HepG2 (cell line): ENCODE data around the gene C1QTNF5. TPM values are rescaled to one million over a fixed set of nuclear protein-coding genes. Genes with fewer than 3 reads are reported as not detected.

Experiments
- ATAC-seq: fragments of 200-7000 bp; cut with Tn5 transposase; 3 replicates; pipeline ENCODE4 v1.9.1; 2020; ENCODE audit warnings: mild to moderate bottlenecking, moderate library complexity
- BruUV-seq: library from RNA; stranded (reverse); fragments of 400-500 nt; replicated peaks from 2 replicates; lab custom pipeline; 2021; lab: Mats Ljungman, UMichigan
- CTCF ChIA-PET: fragments of 300-600 bp; formaldehyde crosslinking; extraction: SDS; loops from one replicate; lab custom pipeline; 2021; ENCODE audit warnings: low total read pairs, inconsistent platforms, low intra/inter-chr PET ratio; lab: Yijun Ruan, JAX
- POLR2A ChIA-PET: fragments of 350-600 bp; sonication (Branson Sonifier 250); formaldehyde crosslinking; loops from one replicate; lab custom pipeline; 2020; ENCODE audit warnings: antibody characterized with exemption, inconsistent platforms; lab: Yijun Ruan, JAX
- DNase-seq: peaks from one replicate; pipeline ENCODE4 v3.0.0-alpha.2; 2015; ENCODE audit warnings: low spot score
- FAIRE-seq: peaks from 3 replicates; lab custom pipeline; 2011; peaks lifted over from hg19 to GRCh38; lab: Jason Lieb, UNC
- H2AFZ ChIP-seq: one replicate; pipeline ENCODE4 v1.6.1; 2011; ENCODE audit warnings: low read length, inconsistent platforms
- H3K27ac ChIP-seq: fragments of 300-600 bp; 3 replicates; pipeline ENCODE4 v1.8.0; 2011; ENCODE audit warnings: mixed run types, mild to moderate bottlenecking, mixed read lengths, low read length, inconsistent platforms; ENCODE audit not compliant: insufficient read depth; ENCODE audit errors: extremely low read length
- H3K27me3 ChIP-seq, 2 experiments: fragments of 200-600 bp in 1 of 2; 2 replicates in 1 of 2; 3 replicates in 1 of 2; pipeline versions ENCODE4 v1.6.0 to v1.8.0; 2011; ENCODE audit warnings: low read length in 2 of 2, mild to moderate bottlenecking in 2 of 2, moderate library complexity in 2 of 2, inconsistent platforms in 1 of 2; ENCODE audit not compliant: insufficient read depth in 2 of 2, control insufficient read depth in 1 of 2
- H3K36me3 ChIP-seq, 2 experiments: fragments of 200-600 bp in 1 of 2; replicated peaks in 1 of 2; 2 replicates in 1 of 2; 3 replicates in 1 of 2; pipeline versions ENCODE4 v1.5.1 to v1.8.0; 2011; ENCODE audit warnings: low read length in 2 of 2, inconsistent platforms in 1 of 2; ENCODE audit not compliant: insufficient read depth in 2 of 2, control insufficient read depth in 1 of 2
- H3K4me1 ChIP-seq: 2 replicates; pipeline ENCODE4 v1.5.1; 2012; ENCODE audit warnings: low read length, inconsistent platforms; ENCODE audit not compliant: insufficient read depth
- H3K4me2 ChIP-seq: 2 replicates; pipeline ENCODE4 v1.6.0; 2011; ENCODE audit warnings: low read depth, low read length, inconsistent platforms
- H3K4me3 ChIP-seq, 3 experiments: fragments of 200-600 bp in 1 of 3; sonication (generic), shearing (Covaris generic) in 1 of 3; replicated peaks in 1 of 3; 2 replicates each; pipeline ENCODE4 v1.5.1; 2011 to 2016; ENCODE audit warnings: low read length in 3 of 3, inconsistent platforms in 2 of 3, low read depth in 2 of 3, mild to moderate bottlenecking in 2 of 3, control low read depth in 1 of 3, mixed read lengths in 1 of 3; ENCODE audit not compliant: insufficient read depth in 1 of 3
- H3K79me2 ChIP-seq: one replicate; pipeline ENCODE4 v1.6.1; 2011; ENCODE audit warnings: low read length, inconsistent platforms; ENCODE audit not compliant: insufficient read depth
- H3K9ac ChIP-seq: 2 replicates; pipeline ENCODE4 v1.6.0; 2011; ENCODE audit warnings: mild to moderate bottlenecking, low read depth, low read length, inconsistent platforms; ENCODE audit not compliant: insufficient read depth
- H3K9me3 ChIP-seq: 2 replicates; pipeline ENCODE4 v1.5.1; 2012; ENCODE audit warnings: mild to moderate bottlenecking, low read length
- H4K20me1 ChIP-seq: 2 replicates; pipeline ENCODE4 v1.6.0; 2011; ENCODE audit warnings: inconsistent platforms, mild to moderate bottlenecking, low read length, moderate library complexity; ENCODE audit not compliant: insufficient read depth
- MAFF ChIP-seq: IDR thresholded peaks from 2 replicates; pipeline ENCODE4 v1.6.1; 2011; ENCODE audit warnings: low read depth, low read length, improper control_type of control experiment
- MTA1 ChIP-seq: sonication (generic); formaldehyde crosslinking; IDR thresholded peaks from 2 replicates; pipeline ENCODE4 v1.4.0; 2020; ENCODE audit warnings: missing genetic modification reagents, mild to moderate bottlenecking, borderline replicate concordance
- NCOA2 ChIP-seq: sonication (generic); formaldehyde crosslinking; IDR thresholded peaks from 2 replicates; pipeline ENCODE4 v1.8.0; 2022; ENCODE audit warnings: inconsistent platforms
- PHB2 ChIP-seq: fragments of 450-650 bp; IDR thresholded peaks from 2 replicates; pipeline ENCODE4 v1.6.1; 2018; ENCODE audit not compliant: partially characterized antibody
- ZBTB1 ChIP-seq: sonication (generic); formaldehyde crosslinking; IDR thresholded peaks from 2 replicates; pipeline ENCODE4 v1.4.0; 2020; ENCODE audit warnings: missing genetic modification reagents, borderline replicate concordance
- ZNF12 ChIP-seq: sonication (generic); formaldehyde crosslinking; IDR thresholded peaks from 2 replicates; pipeline ENCODE4 v1.5.0; 2020; ENCODE audit warnings: missing genetic modification reagents
- ZNF17 ChIP-seq: sonication (generic); formaldehyde crosslinking; IDR thresholded peaks from 2 replicates; pipeline ENCODE4 v1.5.0; 2020; ENCODE audit warnings: mild to moderate bottlenecking, missing genetic modification reagents
- ZNF180 ChIP-seq: sonication (generic); formaldehyde crosslinking; IDR thresholded peaks from 2 replicates; pipeline ENCODE4 v1.4.0; 2020; ENCODE audit warnings: low read depth, missing genetic modification reagents, borderline replicate concordance
- ZNF333 ChIP-seq: sonication (generic); formaldehyde crosslinking; IDR thresholded peaks from 2 replicates; pipeline ENCODE4 v1.4.0; 2020; ENCODE audit warnings: mild to moderate bottlenecking, missing genetic modification reagents, borderline replicate concordance
- ZNF75D ChIP-seq: sonication (generic); formaldehyde crosslinking; IDR thresholded peaks from 2 replicates; pipeline ENCODE4 v1.8.1; 2023; ENCODE audit warnings: missing genetic modification reagents, mild to moderate bottlenecking, borderline replicate concordance
- WGBS: methylation state at CpG from one replicate; pipeline ENCODE4 v1.1.6; 2017; ENCODE audit warnings: low lambda C conversion rate; 5-methylcytosine and 5-hydroxymethylcytosine counted together
- in situ Hi-C: cut with HindIII; loops from 2 replicates; pipeline ENCODE4 v1.10.0; 2017; ENCODE audit warnings: low pct_unique_long_range_greater_than_20kb; ENCODE audit not compliant: extremely low pct_ligation_motif_present
- intact Hi-C: fragments of 100-400 bp; cut with micrococcal nuclease; formaldehyde crosslinking; loops from one replicate; pipeline ENCODE4 v1.10.0; 2022; ENCODE audit not compliant: unreplicated experiment
- polyA plus RNA-seq, 8 experiments: library from polyadenylated mRNA; depleted of rRNA in 3 of 8; stranded (reverse) in 7 of 8; unstranded in 1 of 8; fragments of >200 nt; fragmentation: Illumina TruSeq in 4 of 8; extraction: Trizol in 4 of 8; gene quantifications; 2 replicates each; pipeline versions ENCODE4 v1.2.1 to v1.2.3, GENCODE V29; 2011 to 2016; ENCODE audit warnings: low read depth in 4 of 8, missing spikeins in 1 of 8, mixed read lengths in 1 of 8; ENCODE audit not compliant: insufficient read depth in 1 of 8
- total RNA-seq, 5 experiments: library from RNA; depleted of rRNA; stranded (reverse); fragments of >200 nt; fragmentation: Illumina TruSeq; extraction: Trizol; gene quantifications; 2 replicates each; pipeline ENCODE4 v1.2.3, GENCODE V29; 2016; ENCODE audit warnings: low read depth in 1 of 5
- TF ChIP-seq, protein P1 (sequence below): sonication (generic); formaldehyde crosslinking; IDR thresholded peaks from 2 replicates; pipeline ENCODE4 v1.4.0; 2020; ENCODE audit warnings: missing genetic modification reagents, borderline replicate concordance
- TF ChIP-seq, protein P2 (sequence below): sonication (generic); formaldehyde crosslinking; IDR thresholded peaks from 2 replicates; pipeline ENCODE4 v1.4.0; 2020; ENCODE audit warnings: mild to moderate bottlenecking, low read depth, missing genetic modification reagents
- TF ChIP-seq, protein P3 (sequence below): conservative IDR thresholded peaks from 2 replicates; pipeline ENCODE4 v1.6.1; 2018; ENCODE audit warnings: missing genetic modification reagents
- TF ChIP-seq, protein P4 (sequence below): sonication (generic); formaldehyde crosslinking; IDR thresholded peaks from 2 replicates; pipeline ENCODE4 v1.4.0; 2020; ENCODE audit warnings: mild to moderate bottlenecking, low read depth, missing genetic modification reagents

C1QTNF5 gene
- total and polyA plus RNA-seq, 2 of the 13 experiments (the other 11 are each of a cell fraction or from before 2014, with no cell fraction given) = 0.86 to 1.2 TPM

DNA sequence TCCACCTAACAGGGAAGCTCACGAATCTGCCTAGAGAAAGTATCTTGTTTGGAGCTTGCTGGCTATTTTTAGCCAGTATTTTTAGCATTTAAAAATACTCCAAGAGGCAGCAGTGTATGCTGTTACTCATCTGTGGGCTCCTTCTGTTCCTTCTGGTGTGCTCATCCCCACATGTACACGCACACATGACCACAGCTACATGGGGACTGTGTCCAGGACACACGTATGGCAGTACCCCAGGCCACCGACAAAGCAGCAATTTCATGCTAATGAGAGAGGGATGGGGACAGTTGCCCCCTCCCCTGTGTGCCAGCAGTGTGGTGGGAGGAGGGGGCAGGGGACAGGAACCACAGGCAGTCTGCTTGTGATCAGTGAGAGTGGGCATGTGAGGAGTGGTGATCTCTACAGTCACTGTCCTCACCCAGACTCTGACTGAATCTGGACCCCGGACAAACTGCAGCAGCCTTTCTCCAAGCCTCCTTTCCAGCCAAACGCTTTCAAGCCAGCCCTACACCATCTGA lies 24.4 kb upstream of the C1QTNF5 start:
- intact Hi-C loops = no loop called here
- H2AFZ ChIP-seq = no peak overlapping the region
- ChIA-PET CTCF (no interaction called here), POLR2A (no interaction called here)
- no TSS peak for BruUV-seq
- in situ Hi-C loops = no loop called here
- no peak overlapping the region for H3K4me3 ChIP-seq
- H3K4me2 ChIP-seq = no peak overlapping the region
- H3K27me3 ChIP-seq = no peaks in the 10 kb centered on the region
- ATAC-seq (no peak), FAIRE-seq (no peak), DNase-seq (no peak)
- H3K9ac ChIP-seq = no peak overlapping the region
- no peaks in the 10 kb centered on the region for H3K9me3 ChIP-seq
- peaks cover 20% of the 10 kb centered on the region for H3K79me2 ChIP-seq
- H3K27ac ChIP-seq = peak overlapping the region; percentile 1
- TF ChIP-seq PHB2 = no peak
- no peak for TF ChIP-seq ZNF75D (CRISPR knock-in tag)
- no peak for TF ChIP-seq ZNF12
- TF ChIP-seq, protein P1, sequence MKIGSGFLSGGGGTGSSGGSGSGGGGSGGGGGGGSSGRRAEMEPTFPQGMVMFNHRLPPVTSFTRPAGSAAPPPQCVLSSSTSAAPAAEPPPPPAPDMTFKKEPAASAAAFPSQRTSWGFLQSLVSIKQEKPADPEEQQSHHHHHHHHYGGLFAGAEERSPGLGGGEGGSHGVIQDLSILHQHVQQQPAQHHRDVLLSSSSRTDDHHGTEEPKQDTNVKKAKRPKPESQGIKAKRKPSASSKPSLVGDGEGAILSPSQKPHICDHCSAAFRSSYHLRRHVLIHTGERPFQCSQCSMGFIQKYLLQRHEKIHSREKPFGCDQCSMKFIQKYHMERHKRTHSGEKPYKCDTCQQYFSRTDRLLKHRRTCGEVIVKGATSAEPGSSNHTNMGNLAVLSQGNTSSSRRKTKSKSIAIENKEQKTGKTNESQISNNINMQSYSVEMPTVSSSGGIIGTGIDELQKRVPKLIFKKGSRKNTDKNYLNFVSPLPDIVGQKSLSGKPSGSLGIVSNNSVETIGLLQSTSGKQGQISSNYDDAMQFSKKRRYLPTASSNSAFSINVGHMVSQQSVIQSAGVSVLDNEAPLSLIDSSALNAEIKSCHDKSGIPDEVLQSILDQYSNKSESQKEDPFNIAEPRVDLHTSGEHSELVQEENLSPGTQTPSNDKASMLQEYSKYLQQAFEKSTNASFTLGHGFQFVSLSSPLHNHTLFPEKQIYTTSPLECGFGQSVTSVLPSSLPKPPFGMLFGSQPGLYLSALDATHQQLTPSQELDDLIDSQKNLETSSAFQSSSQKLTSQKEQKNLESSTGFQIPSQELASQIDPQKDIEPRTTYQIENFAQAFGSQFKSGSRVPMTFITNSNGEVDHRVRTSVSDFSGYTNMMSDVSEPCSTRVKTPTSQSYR = no peak
- no peak for TF ChIP-seq ZNF17 (CRISPR knock-in tag)
- TF ChIP-seq, protein P2, sequence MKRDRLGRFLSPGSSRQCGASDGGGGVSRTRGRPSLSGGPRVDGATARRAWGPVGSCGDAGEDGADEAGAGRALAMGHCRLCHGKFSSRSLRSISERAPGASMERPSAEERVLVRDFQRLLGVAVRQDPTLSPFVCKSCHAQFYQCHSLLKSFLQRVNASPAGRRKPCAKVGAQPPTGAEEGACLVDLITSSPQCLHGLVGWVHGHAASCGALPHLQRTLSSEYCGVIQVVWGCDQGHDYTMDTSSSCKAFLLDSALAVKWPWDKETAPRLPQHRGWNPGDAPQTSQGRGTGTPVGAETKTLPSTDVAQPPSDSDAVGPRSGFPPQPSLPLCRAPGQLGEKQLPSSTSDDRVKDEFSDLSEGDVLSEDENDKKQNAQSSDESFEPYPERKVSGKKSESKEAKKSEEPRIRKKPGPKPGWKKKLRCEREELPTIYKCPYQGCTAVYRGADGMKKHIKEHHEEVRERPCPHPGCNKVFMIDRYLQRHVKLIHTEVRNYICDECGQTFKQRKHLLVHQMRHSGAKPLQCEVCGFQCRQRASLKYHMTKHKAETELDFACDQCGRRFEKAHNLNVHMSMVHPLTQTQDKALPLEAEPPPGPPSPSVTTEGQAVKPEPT (CRISPR knock-in tag) = no peak
- TF ChIP-seq ZBTB1 = no peak
- no peak for TF ChIP-seq MTA1 (CRISPR knock-in tag)
- no peak for TF ChIP-seq ZNF180 (CRISPR knock-in tag)
- TF ChIP-seq ZNF333 (CRISPR knock-in tag) = no peak
- no peak for TF ChIP-seq MAFF
- TF ChIP-seq, protein P3, sequence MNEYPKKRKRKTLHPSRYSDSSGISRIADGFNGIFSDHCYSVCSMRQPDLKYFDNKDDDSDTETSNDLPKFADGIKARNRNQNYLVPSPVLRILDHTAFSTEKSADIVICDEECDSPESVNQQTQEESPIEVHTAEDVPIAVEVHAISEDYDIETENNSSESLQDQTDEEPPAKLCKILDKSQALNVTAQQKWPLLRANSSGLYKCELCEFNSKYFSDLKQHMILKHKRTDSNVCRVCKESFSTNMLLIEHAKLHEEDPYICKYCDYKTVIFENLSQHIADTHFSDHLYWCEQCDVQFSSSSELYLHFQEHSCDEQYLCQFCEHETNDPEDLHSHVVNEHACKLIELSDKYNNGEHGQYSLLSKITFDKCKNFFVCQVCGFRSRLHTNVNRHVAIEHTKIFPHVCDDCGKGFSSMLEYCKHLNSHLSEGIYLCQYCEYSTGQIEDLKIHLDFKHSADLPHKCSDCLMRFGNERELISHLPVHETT = no peak
- TF ChIP-seq, protein P4, sequence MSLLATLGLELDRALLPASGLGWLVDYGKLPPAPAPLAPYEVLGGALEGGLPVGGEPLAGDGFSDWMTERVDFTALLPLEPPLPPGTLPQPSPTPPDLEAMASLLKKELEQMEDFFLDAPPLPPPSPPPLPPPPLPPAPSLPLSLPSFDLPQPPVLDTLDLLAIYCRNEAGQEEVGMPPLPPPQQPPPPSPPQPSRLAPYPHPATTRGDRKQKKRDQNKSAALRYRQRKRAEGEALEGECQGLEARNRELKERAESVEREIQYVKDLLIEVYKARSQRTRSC (CRISPR knock-in tag) = no peak
- no peak for TF ChIP-seq NCOA2 (CRISPR knock-in tag)
- H3K4me1 ChIP-seq = peaks cover 87% of the 10 kb centered on the region
- H3K36me3 ChIP-seq = no peaks in the 10 kb centered on the region
- no peaks in the 10 kb centered on the region; the same call in 1 of the 2 replicates for H4K20me1 ChIP-seq
- 91% methylated on average over 5 of the region's 6 CpGs for WGBS
